ENCODE measurements around the gene CDH4. TPM values are rescaled to one million over a fixed set of nuclear protein-coding genes. Genes with fewer than 3 reads are reported as not detected.

CDH4 gene
- total RNA-seq, 4 donors from 2014 or later = 0.13 to 0.38 (median 0.21) TPM; not detected in 1

DNA sequence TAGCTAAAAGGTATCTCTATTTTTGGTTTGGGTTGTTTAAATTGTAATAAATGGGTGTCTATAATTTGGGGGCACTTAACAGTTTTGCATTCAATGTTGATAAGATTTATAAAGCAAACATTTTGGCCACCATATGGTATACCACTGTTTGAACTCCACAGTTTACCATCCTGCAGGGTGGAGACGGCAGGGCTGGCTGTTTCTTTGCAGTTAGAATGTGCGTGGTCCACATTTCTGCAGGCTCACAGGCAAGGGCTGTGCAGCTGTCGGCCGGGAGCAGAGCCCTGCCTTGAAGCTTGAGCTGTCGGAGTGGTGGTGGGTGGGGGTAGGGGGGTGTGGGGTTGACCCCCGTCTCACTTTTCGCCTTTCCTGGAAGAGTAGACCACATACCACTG, 135.9 kb downstream of the CDH4 start:
- Histone ChIP-seq H3K9me3 (no peaks in the 10 kb centered on the region), H3K36me3 (no peaks in the 10 kb centered on the region), H3K27me3 (peaks cover 0 to 13% (median 0%) of the 10 kb centered on the region in 4 donors), H3K27ac (no peak overlapping the region), H3K4me3 (no peak overlapping the region), H3K4me1 (peaks cover 0 to 5% (median 0%) of the 10 kb centered on the region in 3 donors)
- WGBS, 2 donors = 19 to 44% methylated on average over 2 to 6 of the region's 7 CpGs
- intact Hi-C loops (cut with DNase I) = no loop called here
- TF ChIP-seq POLR2A (IDR thresholded peaks at IDR 0.05) = no peak
- TF ChIP-seq, protein P1, sequence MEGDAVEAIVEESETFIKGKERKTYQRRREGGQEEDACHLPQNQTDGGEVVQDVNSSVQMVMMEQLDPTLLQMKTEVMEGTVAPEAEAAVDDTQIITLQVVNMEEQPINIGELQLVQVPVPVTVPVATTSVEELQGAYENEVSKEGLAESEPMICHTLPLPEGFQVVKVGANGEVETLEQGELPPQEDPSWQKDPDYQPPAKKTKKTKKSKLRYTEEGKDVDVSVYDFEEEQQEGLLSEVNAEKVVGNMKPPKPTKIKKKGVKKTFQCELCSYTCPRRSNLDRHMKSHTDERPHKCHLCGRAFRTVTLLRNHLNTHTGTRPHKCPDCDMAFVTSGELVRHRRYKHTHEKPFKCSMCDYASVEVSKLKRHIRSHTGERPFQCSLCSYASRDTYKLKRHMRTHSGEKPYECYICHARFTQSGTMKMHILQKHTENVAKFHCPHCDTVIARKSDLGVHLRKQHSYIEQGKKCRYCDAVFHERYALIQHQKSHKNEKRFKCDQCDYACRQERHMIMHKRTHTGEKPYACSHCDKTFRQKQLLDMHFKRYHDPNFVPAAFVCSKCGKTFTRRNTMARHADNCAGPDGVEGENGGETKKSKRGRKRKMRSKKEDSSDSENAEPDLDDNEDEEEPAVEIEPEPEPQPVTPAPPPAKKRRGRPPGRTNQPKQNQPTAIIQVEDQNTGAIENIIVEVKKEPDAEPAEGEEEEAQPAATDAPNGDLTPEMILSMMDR (IDR thresholded peaks at IDR 0.05) = no peak
- no peak for DNase-seq

DNA sequence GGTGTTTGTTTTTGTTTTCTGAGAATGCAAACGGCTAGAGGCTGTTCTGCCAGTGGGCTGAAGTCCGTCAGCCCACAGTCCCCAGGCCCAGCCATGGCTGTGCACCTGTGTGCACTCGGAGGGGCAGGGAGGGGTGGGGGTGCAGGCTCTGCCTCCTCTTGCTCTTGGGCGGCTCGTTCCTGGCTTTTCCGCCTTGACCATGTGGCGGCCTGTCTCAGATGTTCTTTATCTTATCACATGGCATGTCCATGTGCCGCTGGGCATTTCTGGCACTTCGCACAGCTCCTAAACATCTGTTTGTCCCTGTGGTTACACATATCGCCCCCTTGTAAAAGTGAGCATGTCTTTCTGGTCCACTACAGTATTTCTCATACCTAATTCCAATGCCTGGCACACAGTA, 137.0 kb downstream of the CDH4 start:
- peaks cover 0 to 13% (median 0%) of the 10 kb centered on the region in 4 donors for H3K27me3 ChIP-seq
- H3K4me1 ChIP-seq = peaks cover 0 to 5% (median 0%) of the 10 kb centered on the region in 3 donors
- no peaks in the 10 kb centered on the region for H3K36me3 ChIP-seq
- DNase-seq = no peak
- TF ChIP-seq, protein P1 (IDR thresholded peaks at IDR 0.05) = no peak
- no peak for TF ChIP-seq POLR2A (IDR thresholded peaks at IDR 0.05)
- intact Hi-C loops (cut with DNase I) = no loop called here
- 78 to 82% methylated on average over 10 of the region's 10 CpGs for WGBS, 2 donors
- H3K27ac ChIP-seq = no peak overlapping the region
- H3K4me3 ChIP-seq = no peak overlapping the region
- H3K9me3 ChIP-seq = no peaks in the 10 kb centered on the region

DNA sequence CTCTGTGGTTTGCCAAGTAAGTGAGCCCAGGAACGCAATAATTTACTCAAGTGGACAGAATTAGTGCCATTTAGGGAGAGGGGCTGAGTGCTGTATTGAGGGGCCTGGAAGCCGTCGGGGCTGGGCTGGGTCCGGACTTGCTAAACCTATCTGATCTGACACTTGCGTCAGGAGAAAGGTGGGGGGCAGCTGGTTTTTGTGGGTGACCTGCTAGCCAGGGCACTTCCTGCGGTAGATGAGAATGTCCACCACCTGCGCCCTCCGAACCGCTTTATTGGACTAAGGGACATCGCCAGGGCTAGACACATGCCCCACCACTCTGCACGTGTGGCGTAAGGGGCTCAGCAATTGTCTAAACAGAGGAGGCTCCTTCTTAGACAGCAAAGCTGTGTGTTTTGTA, 139.1 kb downstream of the CDH4 start:
- H3K27me3 ChIP-seq = peaks cover 0 to 13% (median 0%) of the 10 kb centered on the region in 4 donors
- H3K4me3 ChIP-seq = no peak overlapping the region
- H3K27ac ChIP-seq = no peak overlapping the region
- no peaks in the 10 kb centered on the region for H3K36me3 ChIP-seq
- intact Hi-C loops (cut with DNase I) = no loop called here
- DNase-seq = no peak
- H3K9me3 ChIP-seq = no peaks in the 10 kb centered on the region
- 88 to 89% methylated on average over 8 to 12 of the region's 12 CpGs for WGBS, 2 donors
- TF ChIP-seq POLR2A (IDR thresholded peaks at IDR 0.05) = no peak
- TF ChIP-seq, protein P1 (IDR thresholded peaks at IDR 0.05) = no peak
- H3K4me1 ChIP-seq = peaks cover 0 to 5% (median 0%) of the 10 kb centered on the region in 3 donors

DNA sequence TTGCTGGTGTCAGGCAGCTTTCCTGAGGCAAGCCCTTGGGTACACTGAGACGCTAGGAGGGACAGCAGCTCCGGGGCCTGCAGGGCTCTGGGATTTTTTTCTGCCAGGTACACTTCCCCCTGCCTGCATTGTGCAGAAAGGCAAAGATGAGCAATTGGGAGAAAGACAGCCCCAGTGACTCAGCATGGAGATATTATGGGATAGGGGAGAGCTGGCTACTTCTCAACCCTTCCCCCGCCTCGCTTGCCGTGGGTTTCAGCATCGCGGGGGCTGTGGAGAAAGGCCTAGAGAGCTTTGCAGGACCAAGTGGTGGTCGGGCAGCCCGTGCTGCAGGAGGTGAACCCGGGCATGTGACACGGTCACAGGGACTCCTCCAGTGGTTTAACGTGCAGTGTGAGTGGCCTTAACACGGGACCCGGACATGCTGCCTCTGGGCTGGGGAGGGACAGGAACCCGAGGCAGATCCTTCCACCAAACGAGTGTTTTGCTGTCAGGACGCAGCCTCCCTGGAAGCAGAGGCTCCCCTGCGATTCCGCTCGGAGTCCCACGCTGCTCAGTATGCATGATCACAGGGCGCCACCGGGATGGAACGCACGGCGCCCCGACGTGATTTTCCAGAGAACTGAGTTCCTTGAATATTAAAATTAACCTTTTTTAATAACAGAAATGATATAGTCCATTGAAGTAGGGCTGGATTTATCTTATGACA, 139.9 kb downstream of the CDH4 start:
- Histone ChIP-seq H3K4me3 (no peak overlapping the region), H3K27me3 (peaks cover 0 to 13% (median 0%) of the 10 kb centered on the region in 4 donors), H3K36me3 (no peaks in the 10 kb centered on the region), H3K4me1 (peaks cover 0 to 5% (median 0%) of the 10 kb centered on the region in 3 donors), H3K27ac (no peak overlapping the region), H3K9me3 (no peaks in the 10 kb centered on the region)
- intact Hi-C loops (cut with DNase I) = no loop called here
- TF ChIP-seq POLR2A (IDR thresholded peaks at IDR 0.05) = no peak
- TF ChIP-seq, protein P1 (IDR thresholded peaks at IDR 0.05) = no peak
- DNase-seq = no peak
- WGBS, 2 donors = 75 to 92% methylated on average over 11 to 13 of the region's 28 CpGs

DNA sequence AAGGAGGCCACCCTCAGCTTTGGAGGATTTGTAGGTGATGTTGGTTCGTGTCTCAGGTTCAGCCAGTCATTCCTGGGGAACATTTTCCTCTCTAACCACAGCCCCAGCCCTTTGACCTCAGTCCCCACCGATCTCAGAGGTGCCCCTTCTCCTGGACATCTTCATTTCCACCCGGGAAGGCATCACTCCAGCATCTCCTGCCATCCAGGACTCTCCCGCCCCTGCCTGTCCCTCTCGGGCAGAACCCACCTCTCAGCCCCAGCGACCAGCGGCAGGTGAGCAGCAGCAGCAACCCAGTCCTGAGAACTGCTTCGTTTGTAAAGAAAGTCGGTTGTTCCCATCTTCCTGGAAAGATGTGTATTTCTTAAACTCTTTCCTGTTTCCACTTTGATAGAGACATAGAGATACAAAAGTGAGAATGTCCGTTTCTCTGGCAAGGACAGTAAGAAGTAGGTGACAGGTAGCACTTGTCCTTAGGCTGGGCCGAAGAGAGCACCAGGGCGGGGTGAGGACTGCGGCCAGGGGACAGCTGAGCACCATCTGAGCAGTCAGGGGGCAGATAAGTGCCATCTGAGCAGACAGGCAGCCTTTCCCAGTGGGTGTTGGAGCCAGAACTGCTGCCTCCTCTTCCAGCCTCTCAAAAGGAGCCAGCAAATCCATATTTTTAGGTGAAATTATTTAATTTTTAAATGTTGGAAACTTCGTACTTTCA, 142.2 kb downstream of the CDH4 start:
- Histone ChIP-seq H3K9me3 (no peaks in the 10 kb centered on the region), H3K27ac (no peak overlapping the region), H3K4me3 (no peak overlapping the region), H3K4me1 (no peaks in the 10 kb centered on the region), H3K36me3 (no peaks in the 10 kb centered on the region), H3K27me3 (peaks cover 0 to 7% (median 0%) of the 10 kb centered on the region in 4 donors)
- no peak for DNase-seq
- no peak for TF ChIP-seq POLR2A (IDR thresholded peaks at IDR 0.05)
- TF ChIP-seq, protein P1 (IDR thresholded peaks at IDR 0.05) = no peak
- intact Hi-C loops (cut with DNase I) = no loop called here
- WGBS, 2 donors = 72 to 78% methylated on average over 11 to 14 of the region's 14 CpGs
